Activated CD4-positive, alpha-beta memory T cell treated with anti-CD3 and anti-CD28 coated beads for 36 hours (primary cell): Measurements from ENCODE around the gene CDK14. TPM values are rescaled to one million over a fixed set of nuclear protein-coding genes. Genes with fewer than 3 reads are reported as not detected.
"Not testable (repeated sequence)": the region's sequence is repeated elsewhere in the genome, so short reads cannot be mapped to it uniquely, and the experiment has no call there.

ENCODE experiments used
- CTCF ChIA-PET: fragments of 350-600 bp; sonication (Branson Sonifier 250); formaldehyde crosslinking; loops from one replicate; lab custom pipeline; 2021; ENCODE audit warnings: antibody characterized with exemption, inconsistent platforms; lab: Charles Lee
- POLR2A ChIA-PET: fragments of 350-600 bp; sonication (Branson Sonifier 250); formaldehyde crosslinking; loops from one replicate; lab custom pipeline; 2021; ENCODE audit warnings: antibody characterized with exemption; lab: Charles Lee
- DNase-seq: peaks from one replicate; pipeline ENCODE4 v3.0.0-alpha.2; 2020
- H3K27ac Mint-ChIP-seq: one replicate; pipeline ENCODE4 v1.8.0; 2021; ENCODE audit warnings: mixed read lengths
- H3K27me3 Mint-ChIP-seq: one replicate; pipeline ENCODE4 v1.8.0; 2021; ENCODE audit warnings: mixed read lengths
- H3K36me3 Mint-ChIP-seq: one replicate; pipeline ENCODE4 v1.8.0; 2021; ENCODE audit warnings: mixed read lengths
- H3K4me1 Mint-ChIP-seq: one replicate; pipeline ENCODE4 v1.8.0; 2021; ENCODE audit warnings: low read depth, mixed read lengths
- H3K4me3 Mint-ChIP-seq: one replicate; pipeline ENCODE4 v1.8.0; 2021; ENCODE audit warnings: mild to moderate bottlenecking, mixed read lengths
- H3K9me3 Mint-ChIP-seq: one replicate; pipeline ENCODE4 v1.8.0; 2021; ENCODE audit warnings: mixed read lengths
- intact Hi-C: fragments of 100-400 bp; cut with micrococcal nuclease; formaldehyde crosslinking; loops from one replicate; pipeline ENCODE4 v1.15.1; 2023
- total RNA-seq, 2 experiments: library from RNA; stranded (reverse); gene quantifications; one replicate each; pipeline ENCODE4 v1.2.3, GENCODE V29; 2021

Gene CDK14
- total RNA-seq, 2 experiments from 2014 or later: not detected

DNA sequence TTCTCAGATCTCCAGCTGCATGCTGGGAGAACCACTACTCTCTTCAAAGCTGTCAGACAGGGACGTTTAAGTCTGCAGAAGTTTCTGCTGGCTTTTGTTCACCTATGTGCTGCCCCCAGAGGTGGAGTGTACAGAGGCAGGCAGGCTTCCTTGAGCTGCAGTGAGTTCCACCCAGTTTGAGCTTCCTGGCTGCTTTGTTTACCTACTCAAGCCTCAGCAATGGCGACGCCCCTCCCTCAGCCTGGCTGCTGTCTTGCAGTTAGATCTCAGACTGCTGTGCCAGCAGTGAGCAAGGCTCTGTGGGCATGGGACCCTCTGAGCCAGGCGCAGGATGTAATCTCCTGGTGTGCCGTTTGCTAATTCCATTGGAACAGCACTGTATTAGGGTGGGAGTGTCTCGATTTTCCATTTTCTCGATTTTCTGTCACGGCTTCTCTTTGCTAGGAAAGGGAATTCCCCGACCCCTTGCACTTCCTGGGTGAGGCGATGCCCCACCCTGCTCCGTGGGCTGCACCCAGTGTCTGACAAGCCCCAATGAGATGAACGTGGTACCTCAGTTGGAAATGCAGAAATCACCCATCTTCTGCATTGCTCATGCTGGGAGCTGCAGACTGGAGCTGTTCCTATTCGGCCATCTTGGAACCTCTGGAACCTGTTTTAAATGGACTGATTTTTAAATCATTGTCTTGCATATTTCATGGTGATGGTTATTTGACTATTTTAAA, 332.7 kb downstream of the CDK14 start:
- POLR2A ChIA-PET, H3K27ac Mint-ChIP-seq, DNase-seq, H3K36me3 Mint-ChIP-seq, H3K4me1 Mint-ChIP-seq, H3K9me3 Mint-ChIP-seq, CTCF ChIA-PET, H3K4me3 Mint-ChIP-seq, H3K27me3 Mint-ChIP-seq, intact Hi-C loops: not testable (repeated sequence)

DNA sequence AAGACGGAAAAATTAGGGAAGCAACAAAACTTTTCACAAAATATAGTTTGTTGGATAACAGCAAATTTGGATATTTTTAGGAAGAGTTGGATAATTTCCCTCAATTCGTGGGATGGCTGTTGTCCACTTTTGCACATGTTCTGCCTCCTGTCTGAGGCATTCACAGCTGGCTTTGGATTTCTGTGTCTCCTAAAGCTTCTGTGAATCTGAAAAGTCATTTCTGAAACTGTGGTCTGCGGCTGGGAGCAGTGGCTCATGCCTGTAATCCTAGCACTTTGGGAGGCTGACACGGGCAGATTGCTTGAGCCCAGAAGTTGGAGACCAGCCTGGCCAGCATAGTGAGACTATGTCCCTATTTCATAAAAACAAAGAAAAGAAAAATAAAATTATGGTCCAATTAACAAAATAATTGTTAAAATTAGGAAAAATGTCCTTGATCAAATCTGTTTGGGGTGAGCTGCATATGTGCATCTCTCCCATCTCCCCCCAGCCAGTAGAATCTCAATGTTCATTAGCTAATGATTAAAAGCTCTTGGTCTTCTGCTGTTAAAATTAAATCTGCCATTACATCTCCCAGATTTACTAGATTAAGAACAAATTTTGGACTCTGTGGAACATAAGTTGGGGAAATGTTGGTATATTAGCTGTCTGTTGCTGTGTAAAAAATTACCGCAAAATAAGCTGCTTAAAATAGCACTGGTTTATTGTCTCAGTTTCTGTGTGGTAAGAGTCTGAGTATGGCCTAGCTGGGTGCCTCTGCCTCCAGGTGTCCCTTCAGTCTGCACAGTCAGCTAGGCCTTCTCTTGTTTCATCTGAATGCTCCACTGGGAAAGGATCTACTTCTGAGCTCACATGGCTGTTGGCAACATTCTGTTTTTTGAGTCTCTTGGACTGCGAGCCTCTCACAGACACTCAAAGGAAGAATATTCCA, 336.1 kb downstream of the CDK14 start:
- Mint-ChIP-seq H3K4me3 (no peak overlapping the region), H3K27me3 (no peaks in the 10 kb centered on the region), H3K9me3 (no peaks in the 10 kb centered on the region), H3K36me3 (no peaks in the 10 kb centered on the region), H3K27ac (no peak overlapping the region), H3K4me1 (no peaks in the 10 kb centered on the region)
- DNase-seq: no peak
- intact Hi-C loops: no loop called here
- ChIA-PET POLR2A (no interaction called here), CTCF (no interaction called here)

DNA sequence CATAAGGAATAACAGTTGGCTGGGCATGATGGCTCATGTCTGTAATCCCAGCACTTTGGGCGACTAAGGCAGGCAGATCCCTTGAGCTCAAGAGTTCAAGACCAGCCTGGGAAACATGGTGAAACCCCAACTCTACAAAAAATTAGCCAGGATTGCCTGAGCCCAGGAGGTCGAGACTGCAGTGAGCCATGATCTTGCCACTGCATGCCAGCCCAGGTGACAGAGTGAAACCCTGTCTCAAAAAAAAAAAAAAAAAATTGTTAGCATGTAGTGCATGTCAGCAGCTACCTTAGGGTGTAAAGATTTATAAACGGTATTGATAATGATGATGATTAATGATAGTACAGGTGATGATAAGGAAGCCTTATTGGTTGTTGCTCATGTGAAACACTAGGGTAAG, 336.9 kb downstream of the CDK14 start:
- intact Hi-C loops: no loop called here
- ChIA-PET CTCF (no interaction called here), POLR2A (no interaction called here)
- Mint-ChIP-seq H3K27ac (no peak overlapping the region), H3K4me1 (no peaks in the 10 kb centered on the region), H3K27me3 (no peaks in the 10 kb centered on the region), H3K4me3 (no peak overlapping the region), H3K36me3 (no peaks in the 10 kb centered on the region), H3K9me3 (no peaks in the 10 kb centered on the region)
- no peak for DNase-seq

DNA sequence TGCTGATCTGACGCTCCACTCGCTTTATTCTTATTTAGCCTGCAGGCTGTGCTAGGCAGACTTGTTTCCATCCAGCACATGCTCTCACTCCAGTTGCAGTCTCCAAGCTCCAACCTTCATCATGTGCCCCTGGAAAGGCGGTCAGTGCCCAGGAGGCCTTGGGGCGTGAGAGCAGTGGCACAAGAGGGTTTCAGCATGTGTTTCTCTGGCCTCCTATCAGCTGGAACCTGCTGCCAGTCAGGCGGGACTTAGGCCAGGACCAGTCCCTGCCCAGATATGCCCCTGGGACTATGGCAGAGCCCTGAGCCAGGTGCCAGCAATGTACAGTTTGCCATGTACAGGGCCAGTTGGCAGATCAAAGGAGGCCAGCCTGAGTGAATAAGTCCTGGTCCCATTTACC, 337.9 kb downstream of the CDK14 start:
- intact Hi-C loops: no loop called here
- DNase-seq: no peak
- no peaks in the 10 kb centered on the region for H3K9me3 Mint-ChIP-seq
- no peak overlapping the region for H3K27ac Mint-ChIP-seq
- H3K4me3 Mint-ChIP-seq: no peak overlapping the region
- no peaks in the 10 kb centered on the region for H3K4me1 Mint-ChIP-seq
- no peaks in the 10 kb centered on the region for H3K36me3 Mint-ChIP-seq
- ChIA-PET POLR2A (no interaction called here), CTCF (no interaction called here)
- no peaks in the 10 kb centered on the region for H3K27me3 Mint-ChIP-seq

DNA sequence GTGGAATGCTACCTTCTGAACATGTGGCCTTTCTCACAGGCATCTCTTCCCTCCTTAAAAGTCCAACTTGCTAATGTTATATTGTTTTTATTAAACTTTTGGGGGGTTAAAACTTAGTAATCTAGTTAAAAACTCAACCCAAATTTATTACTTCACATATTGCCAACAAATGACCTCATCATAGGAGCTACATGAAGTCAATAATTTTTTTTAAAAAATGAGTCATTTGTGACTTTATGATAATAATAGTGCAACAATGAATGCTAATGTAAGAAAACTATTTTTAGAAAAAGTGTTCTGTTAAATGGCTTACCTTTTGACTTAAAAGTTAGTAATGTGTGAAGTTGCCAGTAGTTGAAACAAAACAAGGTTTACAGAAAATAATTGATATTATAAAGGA, 342.2 kb downstream of the CDK14 start:
- CTCF ChIA-PET: no interaction called here
- Mint-ChIP-seq H3K4me1 (no peaks in the 10 kb centered on the region), H3K36me3 (no peaks in the 10 kb centered on the region), H3K27me3 (no peaks in the 10 kb centered on the region), H3K9me3 (no peaks in the 10 kb centered on the region), H3K4me3 (no peak overlapping the region), H3K27ac (no peak overlapping the region)
- POLR2A ChIA-PET: no interaction called here
- intact Hi-C loops: no loop called here
- DNase-seq: no peak

DNA sequence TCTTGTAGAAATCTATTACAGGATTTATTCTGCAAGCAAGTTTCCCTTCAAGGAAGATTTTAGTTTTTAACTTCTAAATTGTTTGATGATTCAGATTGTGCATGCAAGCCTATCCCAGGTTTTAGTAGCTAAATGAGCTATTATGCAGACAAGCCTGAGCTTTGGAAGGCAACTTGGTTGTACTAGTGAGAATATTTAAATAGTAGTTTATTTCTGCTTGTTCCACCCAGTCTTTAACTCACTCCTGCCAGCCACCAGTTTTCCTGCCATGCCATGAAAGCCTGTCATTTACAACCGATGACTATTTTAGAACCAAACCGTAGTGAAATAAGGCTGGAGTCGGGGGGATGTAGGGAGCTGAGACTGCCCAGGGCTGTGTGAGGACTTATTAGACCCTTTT, 343.5 kb downstream of the CDK14 start:
- ChIA-PET CTCF (no interaction called here), POLR2A (no interaction called here)
- Mint-ChIP-seq H3K4me3 (no peak overlapping the region), H3K4me1 (no peaks in the 10 kb centered on the region), H3K9me3 (no peaks in the 10 kb centered on the region), H3K36me3 (no peaks in the 10 kb centered on the region), H3K27ac (no peak overlapping the region), H3K27me3 (no peaks in the 10 kb centered on the region)
- DNase-seq: no peak
- intact Hi-C loops: no loop called here

DNA sequence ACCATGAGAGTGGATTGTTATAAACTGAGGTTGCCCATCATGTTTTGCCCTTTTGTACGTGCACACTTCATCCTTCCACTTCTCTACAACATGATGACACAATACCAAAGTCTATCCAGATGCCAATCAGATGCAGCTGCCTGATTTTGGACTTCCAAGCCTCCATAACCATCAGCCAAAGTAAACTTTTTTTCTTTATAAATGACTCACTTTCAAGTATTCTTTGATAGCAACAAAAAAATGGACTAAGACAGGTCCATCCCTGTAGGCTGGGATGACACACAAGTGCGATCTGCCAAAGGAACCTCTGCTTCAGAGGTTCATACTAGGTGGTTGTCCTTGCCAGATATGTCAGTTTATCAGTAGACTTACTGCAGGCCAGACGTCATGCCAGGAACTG, 347.9 kb downstream of the CDK14 start:
- H3K9me3 Mint-ChIP-seq: no peaks in the 10 kb centered on the region
- H3K4me3 Mint-ChIP-seq: no peak overlapping the region
- CTCF ChIA-PET: no interaction called here
- POLR2A ChIA-PET: no interaction called here
- H3K4me1 Mint-ChIP-seq: no peaks in the 10 kb centered on the region
- no peaks in the 10 kb centered on the region for H3K27me3 Mint-ChIP-seq
- no peak for DNase-seq
- H3K36me3 Mint-ChIP-seq: no peaks in the 10 kb centered on the region
- intact Hi-C loops: no loop called here
- H3K27ac Mint-ChIP-seq: no peak overlapping the region

DNA sequence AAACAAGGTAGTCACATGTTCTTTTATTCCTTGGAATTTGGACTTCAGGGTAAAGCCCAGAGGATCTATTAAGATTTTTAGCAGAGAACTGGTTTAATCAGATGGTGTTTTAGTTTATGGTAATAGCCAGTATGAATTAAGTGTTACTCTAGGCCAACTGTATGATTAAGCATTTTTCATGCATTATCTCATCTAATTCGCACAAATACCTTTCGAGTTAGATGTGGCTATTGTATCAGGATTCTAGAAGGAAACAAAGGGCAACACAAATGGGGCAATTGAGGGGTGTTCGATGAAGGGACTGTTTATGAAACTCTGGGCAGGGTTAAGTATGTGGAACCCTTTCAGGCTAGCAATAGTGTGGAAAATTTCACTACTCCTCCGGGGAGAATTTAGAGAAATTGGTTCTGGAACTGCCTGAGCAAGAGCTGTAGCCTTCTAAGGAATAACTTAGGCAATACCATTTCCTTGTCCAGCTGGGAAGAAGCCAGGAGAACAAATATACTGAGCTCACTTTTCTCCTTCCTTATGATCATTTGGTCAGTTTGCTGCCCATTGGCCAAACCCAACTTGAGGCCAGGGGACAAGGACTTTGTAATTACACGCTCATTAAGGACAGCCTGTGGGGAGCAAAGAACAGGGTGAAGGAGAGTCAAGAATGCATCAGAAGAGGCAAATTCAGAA, 349.1 kb downstream of the CDK14 start:
- Mint-ChIP-seq H3K27ac (no peak overlapping the region), H3K27me3 (no peaks in the 10 kb centered on the region), H3K4me3 (no peak overlapping the region), H3K36me3 (no peaks in the 10 kb centered on the region), H3K4me1 (no peaks in the 10 kb centered on the region), H3K9me3 (no peaks in the 10 kb centered on the region)
- ChIA-PET POLR2A (no interaction called here), CTCF (no interaction called here)
- no peak for DNase-seq
- intact Hi-C loops: no loop called here

DNA sequence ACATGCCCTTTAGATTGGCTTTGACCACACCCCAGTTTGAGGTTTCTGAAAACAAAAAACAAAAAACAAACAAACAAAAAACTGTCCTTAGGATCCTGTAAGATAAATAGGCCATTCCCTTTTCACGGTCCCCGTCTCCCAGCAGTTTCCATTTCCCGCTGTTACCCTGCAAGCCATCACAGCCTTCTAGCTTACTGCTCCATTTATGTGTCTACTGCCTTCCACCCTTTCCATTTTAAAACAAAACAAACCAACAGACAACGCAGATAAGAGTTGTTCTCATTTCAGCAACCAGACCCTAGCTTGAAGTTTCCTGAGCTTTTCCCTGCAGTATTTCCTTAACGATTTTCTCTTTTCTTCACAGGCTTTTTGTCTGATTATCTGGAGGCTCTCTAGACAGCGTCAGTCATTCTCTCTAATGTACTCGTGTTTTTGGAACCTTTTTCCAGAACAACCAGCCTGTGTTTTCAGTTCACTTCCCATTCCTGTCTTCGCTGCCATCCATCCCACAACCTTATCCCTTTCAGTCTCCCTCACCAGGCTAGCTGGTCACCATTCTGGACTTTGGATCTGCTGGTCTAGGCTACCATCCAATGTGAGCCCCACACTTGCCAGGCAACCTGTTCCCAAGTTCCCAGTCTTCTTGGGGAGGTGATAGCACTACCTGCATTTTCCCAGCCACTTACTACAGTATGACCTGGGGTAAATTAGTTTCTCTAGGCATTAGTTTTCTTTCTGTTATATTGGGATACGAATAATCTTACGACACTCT, 350.8 kb downstream of the CDK14 start:
- CTCF ChIA-PET: no interaction called here
- intact Hi-C loops: no loop called here
- no peak overlapping the region for H3K27ac Mint-ChIP-seq
- H3K36me3 Mint-ChIP-seq: no peaks in the 10 kb centered on the region
- no peaks in the 10 kb centered on the region for H3K9me3 Mint-ChIP-seq
- POLR2A ChIA-PET: no interaction called here
- no peak overlapping the region for H3K4me3 Mint-ChIP-seq
- DNase-seq: no peak
- H3K27me3 Mint-ChIP-seq: no peaks in the 10 kb centered on the region
- H3K4me1 Mint-ChIP-seq: no peaks in the 10 kb centered on the region

DNA sequence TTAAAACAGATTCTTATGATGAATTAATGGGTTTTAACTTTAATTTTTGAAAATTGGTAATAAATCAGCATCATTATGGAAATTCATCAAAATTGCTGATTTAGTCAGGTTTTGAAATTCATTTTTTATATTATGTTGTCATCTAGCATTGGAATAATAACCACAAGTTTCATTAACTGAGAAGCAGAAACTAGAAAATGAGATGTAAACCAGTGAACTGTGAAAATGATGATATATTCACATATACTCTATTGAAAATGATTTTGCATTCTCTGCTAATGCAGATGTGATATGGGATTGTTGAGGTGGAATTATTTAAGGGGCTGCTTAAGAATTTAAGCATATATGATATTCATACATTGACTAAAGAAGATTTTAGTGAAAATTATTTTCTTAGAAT, 352.0 kb downstream of the CDK14 start:
- intact Hi-C loops: no loop called here
- Mint-ChIP-seq H3K4me1 (no peaks in the 10 kb centered on the region), H3K4me3 (no peak overlapping the region), H3K9me3 (no peaks in the 10 kb centered on the region), H3K36me3 (no peaks in the 10 kb centered on the region), H3K27me3 (no peaks in the 10 kb centered on the region), H3K27ac (no peak overlapping the region)
- ChIA-PET POLR2A (no interaction called here), CTCF (no interaction called here)
- no peak for DNase-seq

DNA sequence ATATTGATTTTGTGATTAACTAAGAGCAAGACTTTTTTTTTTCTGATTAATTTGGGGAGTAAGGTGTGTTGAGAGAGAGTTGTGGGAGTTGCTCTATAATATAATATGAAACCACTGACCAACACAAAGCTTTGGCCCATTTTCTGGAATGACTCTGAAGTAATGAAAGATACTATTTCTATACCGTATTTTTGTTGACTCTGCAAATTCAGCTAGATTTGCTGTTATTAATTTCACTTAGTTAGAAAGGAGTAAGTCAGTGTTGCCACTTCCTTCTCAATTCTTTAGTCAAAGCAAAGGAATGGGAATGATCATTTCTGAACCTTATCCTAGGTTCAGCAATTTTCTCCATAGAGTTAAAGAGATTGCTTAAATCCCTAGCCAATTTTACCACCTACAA, 355.1 kb downstream of the CDK14 start:
- ChIA-PET POLR2A (no interaction called here), CTCF (no interaction called here)
- intact Hi-C loops: no loop called here
- H3K4me3 Mint-ChIP-seq: no peak overlapping the region
- H3K4me1 Mint-ChIP-seq: no peaks in the 10 kb centered on the region
- H3K36me3 Mint-ChIP-seq: no peaks in the 10 kb centered on the region
- H3K27ac Mint-ChIP-seq: no peak overlapping the region
- DNase-seq: no peak
- H3K9me3 Mint-ChIP-seq: peaks cover 3% of the 10 kb centered on the region
- no peaks in the 10 kb centered on the region for H3K27me3 Mint-ChIP-seq
